Psoas muscle (tissue), 8 donors: ENCODE results near the gene FAM177B. TPM values are rescaled to one million over a fixed set of nuclear protein-coding genes. Genes with fewer than 3 reads are reported as not detected.
A peak's percentile ranks its signal among the peaks of the same experiment; 100 is the strongest.

Source experiments
- ATAC-seq, 4 donors: fragments of 200-7000 bp; cut with Tn5 transposase; one replicate each; pipeline ENCODE4 v1.9.1; 2020; ENCODE audit warnings: moderate library complexity in 3 of 4, mild to moderate bottlenecking in 2 of 4
- DNase-seq, 2 donors: peaks; one replicate each; pipeline ENCODE4 v3.0.0-alpha.2; 2020
- H3K27ac ChIP-seq: fragments of 200-600 bp; one replicate; pipeline ENCODE4 v1.8.0; 2022
- H3K27me3 ChIP-seq, 3 donors: fragments of 200-600 bp in 1 of 3; one replicate each; pipeline versions ENCODE4 v1.6.1 to v1.8.0; 2013 to 2022; ENCODE audit warnings: low read length in 2 of 3, mild to moderate bottlenecking in 2 of 3, moderate library complexity in 1 of 3; ENCODE audit not compliant: insufficient read depth in 3 of 3
- H3K36me3 ChIP-seq, 2 donors: fragments of 200-600 bp in 1 of 2; one replicate each; pipeline versions ENCODE4 v1.6.1 to v1.8.0; 2013 to 2022; ENCODE audit warnings: low read depth in 1 of 2, mild to moderate bottlenecking in 1 of 2, moderate library complexity in 1 of 2; ENCODE audit not compliant: insufficient read depth in 1 of 2
- H3K4me1 ChIP-seq: fragments of 200-600 bp; one replicate; pipeline ENCODE4 v1.8.0; 2022
- H3K4me3 ChIP-seq: fragments of 200-600 bp; one replicate; pipeline ENCODE4 v1.8.0; 2022; ENCODE audit warnings: mild to moderate bottlenecking
- H3K9me3 ChIP-seq: fragments of 200-600 bp; one replicate; pipeline ENCODE4 v1.8.0; 2022
- CTCF ChIP-seq: fragments of 200-600 bp; IDR thresholded peaks from one replicate; pipeline ENCODE4 v1.8.0; 2022; ENCODE audit warnings: antibody characterized with exemption
- WGBS, 3 donors: extraction: QIAGEN DNeasy Blood & Tissue Kit; methylation state at CpG; one replicate each; pipeline versions ENCODE4 v1.1.6 to v1.1.7; 2013; 5-methylcytosine and 5-hydroxymethylcytosine counted together
- intact Hi-C, 2 donors: fragments of 100-400 bp; cut with DNase I; formaldehyde crosslinking; loops; one replicate each; pipeline versions ENCODE4 v1.11.0 to v1.14.2; 2022
- polyA plus RNA-seq, 3 donors: library from polyadenylated mRNA; stranded (reverse); fragments of 200-250 nt; gene quantifications; one replicate each; pipeline ENCODE4 v1.2.3, GENCODE V29; 2013
- total RNA-seq, 4 donors: library from RNA; stranded (reverse); fragmentation: NEBNext Ultra II Directional in 2 of 4; extraction: Animal tissue kit (Norgen Biotek cat#: 25700) in 2 of 4; gene quantifications; one replicate each; pipeline versions ENCODE4 v1.2.1 to v1.2.4, GENCODE V29; 2021 to 2023
- donor health status: healthy with polysubstance abuse.
- donor health status: DM: no; HTN: no; CAD: no; lungs with moderate emphysema.
- donor health status: Bipolar disorder and iron deficiency.
- donor health status: healthy.
- donor health status: DM: yes; HTN: yes; CAD: no.
- donor health status: DM: no; HTN: no; CAD: no.
- donor health status: DM: no; HTN: no; CAD: no.
- donor health status: DM: yes; HTN: yes; CAD: no.

Gene FAM177B
- total and polyA plus RNA-seq, 7 donors, result 0.08 TPM; not detected in 6

DNA sequence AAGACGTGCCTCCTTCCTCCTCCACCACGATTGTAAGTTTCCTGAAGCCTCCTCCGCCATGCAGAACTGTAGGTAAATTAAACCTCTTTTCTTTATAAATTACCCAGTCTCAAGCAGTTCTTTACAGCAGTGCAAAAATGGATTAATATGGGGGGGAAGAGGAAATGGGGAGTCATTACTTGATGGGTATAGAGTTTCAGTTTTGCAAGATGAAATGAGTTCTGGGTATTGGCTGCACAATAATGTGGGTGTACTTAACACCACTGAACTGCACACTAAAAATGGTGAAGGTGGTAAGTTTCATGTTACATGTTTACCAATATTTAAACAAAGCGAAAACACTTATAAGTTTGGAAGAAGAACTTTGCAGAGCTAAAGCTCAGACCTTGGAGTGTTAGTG, 53.5 kb downstream of the FAM177B start:
- DNase-seq (no peak), ATAC-seq (no peak)
- Histone ChIP-seq H3K4me3 (no peak overlapping the region), H3K4me1 (no peaks in the 10 kb centered on the region), H3K36me3 (no peaks in the 10 kb centered on the region), H3K9me3 (no peaks in the 10 kb centered on the region), H3K27me3 (peaks cover 0 to 2% (median 0%) of the 10 kb centered on the region in 3 donors), H3K27ac (no peak overlapping the region)
- 86 to 97% (median 91%) methylated on average over 4 of the region's 4 CpGs for WGBS, 3 donors
- intact Hi-C loops, result loop anchor here (2.0 to 10.0 kb wide), 3 partner anchors 292 to 334 kb away; no protein-coding TSS in a partner anchor
- no peak for TF ChIP-seq CTCF

DNA sequence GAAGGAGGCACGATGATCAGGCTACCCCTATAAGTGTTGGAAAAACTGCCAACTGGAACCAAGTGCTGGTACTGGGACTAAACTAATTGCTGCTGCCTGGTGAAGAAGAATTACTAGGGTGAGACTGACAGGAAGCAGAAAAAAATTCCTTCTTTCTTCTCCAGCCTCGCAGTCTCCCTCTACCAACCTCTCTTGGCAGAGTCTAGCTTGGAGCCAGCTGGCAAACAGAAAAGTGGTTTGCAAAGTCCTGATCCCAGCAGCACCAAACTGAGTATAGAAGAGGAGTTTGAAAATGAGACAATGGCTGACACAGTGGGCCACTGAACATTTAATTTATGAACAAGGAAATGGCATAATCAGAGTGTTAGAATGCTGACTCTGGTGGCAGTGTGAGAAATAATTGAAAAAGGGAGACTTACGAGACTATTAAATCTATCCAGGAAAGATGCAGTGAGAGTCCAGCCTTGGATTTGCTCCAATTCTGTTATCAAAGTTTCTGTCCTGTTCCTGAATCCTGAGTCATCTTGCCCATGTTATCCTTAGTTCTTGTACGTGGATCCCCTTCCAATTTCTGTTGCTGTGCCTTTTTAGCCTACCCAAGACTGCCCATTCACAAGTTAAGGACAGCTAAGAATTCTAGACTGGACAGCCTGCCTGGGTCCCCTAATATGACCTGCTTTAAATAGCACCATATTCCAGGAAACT, 54.2 kb downstream of the FAM177B start:
- no peak for DNase-seq
- no peak overlapping the region for H3K27ac ChIP-seq
- no peaks in the 10 kb centered on the region for H3K4me1 ChIP-seq
- no peaks in the 10 kb centered on the region for H3K36me3 ChIP-seq
- ATAC-seq, result no peak
- peaks cover 0 to 2% (median 0%) of the 10 kb centered on the region in 3 donors for H3K27me3 ChIP-seq
- no peak overlapping the region for H3K4me3 ChIP-seq
- no peaks in the 10 kb centered on the region for H3K9me3 ChIP-seq
- intact Hi-C loops, result loop anchor here (2.0 to 10.0 kb wide), 3 partner anchors 291 to 334 kb away; no protein-coding TSS in a partner anchor
- WGBS, 3 donors, result 45 to 60% (median 55%) methylated on average over 4 of the region's 4 CpGs
- no peak for TF ChIP-seq CTCF

GRCh38 chr1:222792744-222793143, 55.7 kb downstream of the FAM177B start:
- no peaks in the 10 kb centered on the region for H3K9me3 ChIP-seq
- peak; percentile 58 for TF ChIP-seq CTCF
- H3K36me3 ChIP-seq, result no peaks in the 10 kb centered on the region
- intact Hi-C loops, result loop anchor here (1.0 to 10.0 kb wide), 4 partner anchors 54 to 332 kb away; no protein-coding TSS in a partner anchor
- H3K4me1 ChIP-seq, result no peaks in the 10 kb centered on the region
- H3K27me3 ChIP-seq, result peaks cover 0 to 2% (median 0%) of the 10 kb centered on the region in 3 donors
- H3K4me3 ChIP-seq, result no peak overlapping the region
- no peak for DNase-seq
- 17 to 22% (median 20%) methylated on average over 2 of the region's 2 CpGs for WGBS, 3 donors
- H3K27ac ChIP-seq, result no peak overlapping the region
- peak in 2 of 4 donors; percentile 51 to 72 for ATAC-seq

DNA sequence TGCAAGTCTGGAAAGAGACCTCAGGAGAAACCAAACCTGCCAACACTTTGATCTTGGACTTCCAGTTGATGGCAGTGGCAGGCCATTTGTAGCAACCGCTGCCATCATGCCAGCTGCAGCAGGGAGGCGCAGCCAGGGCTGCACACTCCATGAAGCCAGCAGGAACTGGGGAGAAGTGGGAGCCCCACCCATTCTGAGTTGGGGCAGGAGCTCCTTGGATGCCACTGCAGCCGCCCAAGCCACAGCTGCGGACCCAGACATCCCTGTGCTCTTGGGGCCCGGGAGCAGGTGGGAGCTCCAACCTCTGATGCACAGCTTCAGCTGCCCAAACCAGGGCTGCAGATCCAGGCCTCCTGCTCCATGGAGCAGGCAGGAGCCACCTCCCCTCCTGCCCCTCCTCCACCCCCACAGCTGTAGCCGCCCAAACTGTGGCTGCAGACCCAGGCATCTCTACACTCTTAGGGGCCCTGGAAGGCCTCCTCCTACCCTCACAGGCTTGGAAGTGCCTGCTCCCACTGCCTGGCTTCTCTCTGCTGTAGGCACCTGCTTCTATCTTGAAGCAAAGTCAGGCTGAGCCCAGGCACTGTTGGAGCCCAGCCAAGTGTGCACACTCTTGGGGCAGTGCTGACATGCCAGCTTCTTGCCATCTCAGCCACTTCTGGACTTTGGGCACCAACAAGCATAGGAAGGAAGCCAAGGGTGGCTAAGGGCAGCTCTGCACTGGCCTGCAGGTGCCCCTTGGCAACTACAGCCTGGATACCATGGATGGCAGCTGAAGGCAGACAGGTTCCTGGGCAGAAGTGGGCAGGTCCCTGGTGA, 57.9 kb downstream of the FAM177B start:
- no peak for DNase-seq
- Histone ChIP-seq H3K27me3 (peaks cover 0 to 2% (median 0%) of the 10 kb centered on the region in 3 donors), H3K9me3 (no peaks in the 10 kb centered on the region), H3K4me3 (no peak overlapping the region), H3K27ac (no peak overlapping the region), H3K36me3 (no peaks in the 10 kb centered on the region), H3K4me1 (no peaks in the 10 kb centered on the region)
- TF ChIP-seq CTCF, result no peak
- intact Hi-C loops, result loop anchor here in 1 of 2 donors (5.0 to 10.0 kb wide), 2 partner anchors 287 to 330 kb away; no protein-coding TSS in a partner anchor
- no peak for ATAC-seq
- WGBS, 3 donors, result 57 to 87% (median 63%) methylated on average over 6 of the region's 6 CpGs
